Kidney (tissue), 14 donors: ENCODE measurements around the gene AMBN. TPM values are rescaled to one million over a fixed set of nuclear protein-coding genes. Genes with fewer than 3 reads are reported as not detected.
"Not testable (repeated sequence)": the region's sequence is repeated elsewhere in the genome, so short reads cannot be mapped to it uniquely, and the experiment has no call there.

Experiments
- DNase-seq, 5 donors: peaks; one replicate each; pipeline ENCODE4 v3.0.0-alpha.2; 2013 to 2020
- FAIRE-seq: peaks from 2 replicates; lab custom pipeline; 2012; peaks lifted over from hg19 to GRCh38; lab: Jason Lieb, UNC
- H3K27ac ChIP-seq, 2 donors: one replicate each; pipeline ENCODE4 v1.7.0; 2013; ENCODE audit warnings: low read depth in 2 of 2, low read length in 2 of 2, inconsistent platforms in 1 of 2
- H3K27me3 ChIP-seq: one replicate; pipeline ENCODE4 v1.7.1; 2013; ENCODE audit warnings: low read length, inconsistent platforms; ENCODE audit not compliant: control insufficient read depth, insufficient read depth
- H3K36me3 ChIP-seq, 3 donors: one replicate each; pipeline versions ENCODE4 v1.7.0 to v1.7.1; 2013; ENCODE audit warnings: low read length in 3 of 3, control low read depth in 1 of 3, inconsistent platforms in 1 of 3; ENCODE audit not compliant: insufficient read depth in 3 of 3, control insufficient read depth in 2 of 3
- H3K4me1 ChIP-seq, 3 donors: one replicate each; pipeline versions ENCODE4 v1.7.0 to v1.7.1; 2013; ENCODE audit warnings: low read length in 3 of 3, inconsistent platforms in 1 of 3, low read depth in 1 of 3; ENCODE audit not compliant: control insufficient read depth in 2 of 3, insufficient read depth in 2 of 3
- H3K4me3 ChIP-seq, 3 donors: one replicate each; pipeline versions ENCODE4 v1.7.0 to v1.8.1; 2013; ENCODE audit warnings: low read length in 3 of 3, control low read depth in 1 of 3, inconsistent platforms in 1 of 3
- H3K9ac ChIP-seq, 3 donors: one replicate each; pipeline versions ENCODE4 v1.7.0 to v1.7.1; 2013; ENCODE audit warnings: low read length in 3 of 3, control low read depth in 1 of 3, inconsistent platforms in 1 of 3
- H3K9me3 ChIP-seq, 3 donors: one replicate each; pipeline versions ENCODE4 v1.7.0 to v1.7.1; 2013; ENCODE audit warnings: low read length in 3 of 3, control low read depth in 1 of 3, inconsistent platforms in 1 of 3; ENCODE audit not compliant: control insufficient read depth in 2 of 3, insufficient read depth in 1 of 3
- CTCF ChIP-seq: IDR thresholded peaks from 3 replicates; pipeline ENCODE4 v1.5.1; 2012; ENCODE audit warnings: mild to moderate bottlenecking, moderate library complexity, borderline replicate concordance; ENCODE audit not compliant: insufficient read depth; ENCODE audit errors: extremely low read depth
- intact Hi-C: fragments of 100-400 bp; cut with DNase I; formaldehyde crosslinking; loops from one replicate; pipeline ENCODE4 v1.11.1; 2022
- polyA plus RNA-seq: library from polyadenylated mRNA; stranded (reverse); fragments of 350-450 nt; fragmentation: Illumina TruSeq; extraction: RNeasy Lipid Tissue Mini Kit (QIAGEN cat#74804); gene quantifications from one replicate; pipeline ENCODE4 v1.2.3, GENCODE V29; 2014; ENCODE audit warnings: low read depth, low replicate concordance; ENCODE audit not compliant: insufficient read depth
- total RNA-seq: library from RNA; stranded (reverse); fragmentation: NEBNext Ultra II Directional; extraction: Animal tissue kit (Norgen Biotek cat#: 25700); gene quantifications from one replicate; pipeline ENCODE4 v1.2.1, GENCODE V29; 2021
- donor health status: control.
- donor health status: control.
- donor health status: control.
- donor health status: control.
- donor health status: control.
- donor health status: DM: yes; HTN: yes; CAD: no.
- donor health status: Normal renal cell carcinoma (clear cell type).

The AMBN gene
- total and polyA plus RNA-seq, 2 donors from 2014 or later = not detected

- intact Hi-C loops = no loop called here
- peak overlapping the region; percentile 54 to 73 for H3K27ac ChIP-seq
Observed at GRCh38 chr4:70637239-70637913, 45.3 kb downstream of the AMBN start.

GRCh38 chr4:70640192-70640591 is 48.1 kb downstream of the AMBN start:
- Histone ChIP-seq H3K9ac (no peak overlapping the region), H3K4me3 (no peak overlapping the region), H3K36me3 (peaks cover 0 to 4% (median 0%) of the 10 kb centered on the region in 3 donors), H3K27ac (no peak overlapping the region), H3K4me1 (peaks cover 0 to 5% (median 0%) of the 10 kb centered on the region in 3 donors), H3K27me3 (no peaks in the 10 kb centered on the region), H3K9me3 (peaks cover 0 to 3% (median 0%) of the 10 kb centered on the region in 3 donors)
- FAIRE-seq (no peak), DNase-seq (no peak)
- intact Hi-C loops = no loop called here
- TF ChIP-seq CTCF = no peak

More at GRCh38 chr4:70637239-70637913, 45.3 kb downstream of the AMBN start:
- Histone ChIP-seq H3K36me3 (peaks cover 0 to 4% (median 0%) of the 10 kb centered on the region in 3 donors), H3K27me3 (no peaks in the 10 kb centered on the region), H3K4me1 (peaks cover 0 to 5% (median 0%) of the 10 kb centered on the region in 3 donors), H3K9ac (peak overlapping the region in 1 of 3 donors; percentile 80), H3K4me3 (peak overlapping the region in 2 of 3 donors; percentile 68 to 74), H3K9me3 (no peaks in the 10 kb centered on the region)
- no peak for TF ChIP-seq CTCF
- FAIRE-seq = peak; percentile 17
- DNase-seq = peak in 2 of 5 donors; percentile 67 to 85

- intact Hi-C loops = loop anchor here (10.0 kb wide), 1 partner anchor 364 kb away; no protein-coding TSS in a partner anchor
- FAIRE-seq, H3K4me1 ChIP-seq: not testable (repeated sequence)
Observed at GRCh38 chr4:70650741-70651140, 58.7 kb downstream of the AMBN start.

GRCh38 chr4:70651864-70652506 is 59.9 kb downstream of the AMBN start:
- no peak overlapping the region for H3K9ac ChIP-seq
- H3K9me3 ChIP-seq = no peaks in the 10 kb centered on the region
- H3K27ac ChIP-seq = no peak overlapping the region
- FAIRE-seq (peak; percentile 59), DNase-seq (peak in 3 of 5 donors; percentile 10 to 51 (median 34))
- no peaks in the 10 kb centered on the region for H3K4me1 ChIP-seq
- intact Hi-C loops = loop anchor here (10.0 kb wide), 1 partner anchor 363 kb away; no protein-coding TSS in a partner anchor
- no peaks in the 10 kb centered on the region for H3K36me3 ChIP-seq
- peak; percentile 52 for TF ChIP-seq CTCF
- no peaks in the 10 kb centered on the region for H3K27me3 ChIP-seq
- H3K4me3 ChIP-seq = no peak overlapping the region

More at GRCh38 chr4:70650741-70651140, 58.7 kb downstream of the AMBN start:
- not testable (repeated sequence) for H3K4me3 ChIP-seq, H3K27ac ChIP-seq, DNase-seq, H3K27me3 ChIP-seq, H3K9ac ChIP-seq, H3K9me3 ChIP-seq, H3K36me3 ChIP-seq
